CD4-positive, alpha-beta T cell treated with Interleukin-6 for 4 hours (primary cell): Measurements from ENCODE around the gene HAPSTR1.
"Not testable (repeated sequence)": the region's sequence is repeated elsewhere in the genome, so short reads cannot be mapped to it uniquely, and the experiment has no call there.

Experiments
- DNase-seq: peaks from one replicate; pipeline ENCODE4 v3.0.0-alpha.2; 2020; ENCODE audit warnings: mixed read lengths

Gene HAPSTR1

GRCh38 chr16:9090960-9091866 lies at the start of gene HAPSTR1:
TSS of gene HAPSTR1 (plus strand) at chr16:9091644. CDS start at chr16:9092045, 401 bp downstream.
- peak; percentile 100 for DNase-seq

GRCh38 chr16:9042533-9042932 lies 48.9 kb upstream of the HAPSTR1 start:
- no peak for DNase-seq

- no peak for DNase-seq
These were observed 48.3 kb upstream of the HAPSTR1 start for GRCh38 chr16:9042964-9043680.

- DNase-seq: not testable (repeated sequence)
These were observed 45.9 kb upstream of the HAPSTR1 start for GRCh38 chr16:9045562-9045961.

- DNase-seq: no peak
These were observed 44.8 kb upstream of the HAPSTR1 start for GRCh38 chr16:9046667-9047055.

- DNase-seq: peak; percentile 33
These were observed 43.6 kb upstream of the HAPSTR1 start for GRCh38 chr16:9047689-9048301.

GRCh38 chr16:9048302-9048700 lies 43.1 kb upstream of the HAPSTR1 start:
- no peak for DNase-seq

- DNase-seq: no peak
These were observed 42.2 kb upstream of the HAPSTR1 start for GRCh38 chr16:9049241-9049640.

GRCh38 chr16:9050102-9050830 lies 41.2 kb upstream of the HAPSTR1 start:
- peak; percentile 7 for DNase-seq

GRCh38 chr16:9053006-9053601 lies 38.3 kb upstream of the HAPSTR1 start:
- peak; percentile 6 for DNase-seq

- DNase-seq: no peak
These were observed 37.0 kb upstream of the HAPSTR1 start for GRCh38 chr16:9054460-9054859.

GRCh38 chr16:9055115-9055514 lies 36.3 kb upstream of the HAPSTR1 start:
- no peak for DNase-seq

GRCh38 chr16:9055661-9056060 lies 35.8 kb upstream of the HAPSTR1 start:
- DNase-seq: no peak

GRCh38 chr16:9056061-9056460 lies 35.4 kb upstream of the HAPSTR1 start:
- DNase-seq: no peak

GRCh38 chr16:9058211-9058610 lies 33.2 kb upstream of the HAPSTR1 start:
- DNase-seq: no peak

- no peak for DNase-seq
These were observed 31.2 kb upstream of the HAPSTR1 start for GRCh38 chr16:9060225-9060624.

- DNase-seq: no peak
These were observed 30.1 kb upstream of the HAPSTR1 start for GRCh38 chr16:9061358-9061813.

GRCh38 chr16:9062301-9062700 lies 29.1 kb upstream of the HAPSTR1 start:
- DNase-seq: no peak

GRCh38 chr16:9065077-9065476 lies 26.4 kb upstream of the HAPSTR1 start:
- DNase-seq: no peak

- DNase-seq: no peak
These were observed 22.6 kb upstream of the HAPSTR1 start for GRCh38 chr16:9068886-9069285.

- DNase-seq: no peak
These were observed 21.2 kb upstream of the HAPSTR1 start for GRCh38 chr16:9070254-9070653.

- no peak for DNase-seq
These were observed 20.1 kb upstream of the HAPSTR1 start for GRCh38 chr16:9071377-9071776.
